H9 (cell line): ENCODE results near the gene TOMT. TPM values are rescaled to one million over a fixed set of nuclear protein-coding genes. Genes with fewer than 3 reads are reported as not detected.

Experiments
- DNase-seq: peaks from one replicate; pipeline ENCODE4 v3.0.0-alpha.2; 2017
- H2AFZ ChIP-seq: one replicate; pipeline ENCODE4 v1.6.1; 2013; ENCODE audit warnings: mild to moderate bottlenecking, low read length, control low read depth, moderate library complexity
- H2AK5ac ChIP-seq: 2 replicates; pipeline ENCODE4 v1.6.1; 2013; ENCODE audit warnings: low read length, control low read depth, mixed read lengths; ENCODE audit not compliant: insufficient read length
- H2BK120ac ChIP-seq: one replicate; pipeline ENCODE4 v1.6.1; 2013; ENCODE audit warnings: low read depth, mild to moderate bottlenecking, low read length, control low read depth, inconsistent platforms; ENCODE audit not compliant: poor library complexity, severe bottlenecking
- H2BK12ac ChIP-seq: 2 replicates; pipeline ENCODE4 v1.6.1; 2013; ENCODE audit warnings: low read length, control low read depth, mixed read lengths, low read depth; ENCODE audit not compliant: insufficient read length
- H2BK15ac ChIP-seq: 2 replicates; pipeline ENCODE4 v1.6.1; 2013; ENCODE audit warnings: low read depth, low read length, control low read depth
- H2BK20ac ChIP-seq: one replicate; pipeline ENCODE4 v1.6.1; 2013; ENCODE audit warnings: low read depth, mild to moderate bottlenecking, low read length, control low read depth, inconsistent platforms; ENCODE audit not compliant: poor library complexity, severe bottlenecking
- H2BK5ac ChIP-seq: 2 replicates; pipeline ENCODE4 v1.6.1; 2013; ENCODE audit warnings: low read length, control low read depth, mixed read lengths; ENCODE audit not compliant: insufficient read length
- H3K14ac ChIP-seq: 2 replicates; pipeline ENCODE4 v1.6.1; 2013; ENCODE audit warnings: low read length, control low read depth; ENCODE audit not compliant: insufficient read depth
- H3K18ac ChIP-seq: 2 replicates; pipeline ENCODE4 v1.6.1; 2013; ENCODE audit warnings: low read depth, mild to moderate bottlenecking, mixed read lengths, low read length, control low read depth; ENCODE audit not compliant: insufficient read length
- H3K23ac ChIP-seq: 2 replicates; pipeline ENCODE4 v1.6.1; 2013; ENCODE audit warnings: low read length, control low read depth, mixed read lengths, low read depth; ENCODE audit not compliant: insufficient read length
- H3K23me2 ChIP-seq: 2 replicates; pipeline ENCODE4 v1.6.1; 2013; ENCODE audit warnings: low read depth, mild to moderate bottlenecking, mixed read lengths, low read length, control low read depth; ENCODE audit not compliant: insufficient read length, poor library complexity, severe bottlenecking
- H3K27ac ChIP-seq: 2 replicates; pipeline ENCODE4 v1.5.1; 2013; ENCODE audit warnings: low read length, control low read depth, mixed read lengths, low read depth; ENCODE audit not compliant: insufficient read length
- H3K27me3 ChIP-seq: 2 replicates; pipeline ENCODE4 v1.6.1; 2013; ENCODE audit warnings: low read length, control low read depth, inconsistent platforms; ENCODE audit not compliant: insufficient read depth
- H3K4ac ChIP-seq: 2 replicates; pipeline ENCODE4 v1.6.1; 2013; ENCODE audit warnings: low read depth, mild to moderate bottlenecking, control low read depth, inconsistent platforms, low read length, moderate library complexity
- H3K4me1 ChIP-seq: 2 replicates; pipeline ENCODE4 v1.6.1; 2013; ENCODE audit warnings: low read length, control low read depth, inconsistent platforms; ENCODE audit not compliant: insufficient read depth
- H3K4me2 ChIP-seq: 2 replicates; pipeline ENCODE4 v1.6.1; 2013; ENCODE audit warnings: low read length, control low read depth, mixed read lengths; ENCODE audit not compliant: insufficient read length, insufficient read depth
- H3K56ac ChIP-seq: 2 replicates; pipeline ENCODE4 v1.6.1; 2013; ENCODE audit warnings: low read depth, mild to moderate bottlenecking, mixed read lengths, low read length, control low read depth; ENCODE audit not compliant: insufficient read length
- H3K79me1 ChIP-seq: 2 replicates; pipeline ENCODE4 v1.6.1; 2013; ENCODE audit warnings: low read depth, mild to moderate bottlenecking, moderate library complexity, low read length, control low read depth, inconsistent platforms; ENCODE audit not compliant: insufficient read depth, poor library complexity, severe bottlenecking
- H3K79me2 ChIP-seq: 2 replicates; pipeline ENCODE4 v1.6.1; 2013; ENCODE audit warnings: low read length, control low read depth, inconsistent platforms; ENCODE audit not compliant: insufficient read depth
- H3K9ac ChIP-seq: 2 replicates; pipeline ENCODE4 v1.6.1; 2013; ENCODE audit warnings: low read length, control low read depth, mixed read lengths; ENCODE audit not compliant: insufficient read length; ENCODE audit errors: extremely low read depth
- H3K9me3 ChIP-seq: one replicate; pipeline ENCODE4 v1.6.1; 2013; ENCODE audit warnings: low read depth, low read length, inconsistent platforms; ENCODE audit not compliant: control insufficient read depth
- H3T11ph ChIP-seq: one replicate; pipeline ENCODE4 v1.6.1; 2013; ENCODE audit warnings: mild to moderate bottlenecking, low read length, control low read depth, inconsistent platforms
- H4K20me1 ChIP-seq: one replicate; pipeline ENCODE4 v1.6.1; 2013; ENCODE audit not compliant: control insufficient read depth, insufficient read length, insufficient read depth
- H4K5ac ChIP-seq: 2 replicates; pipeline ENCODE4 v1.6.1; 2013; ENCODE audit warnings: low read depth, mild to moderate bottlenecking, mixed read lengths, low read length, control low read depth; ENCODE audit not compliant: insufficient read length
- H4K8ac ChIP-seq: replicated peaks from 2 replicates; pipeline ENCODE4 v1.6.1; 2013; ENCODE audit warnings: low read length, control low read depth, mixed read lengths, low read depth; ENCODE audit not compliant: insufficient read length
- H4K91ac ChIP-seq: 2 replicates; pipeline ENCODE4 v1.6.1; 2013; ENCODE audit warnings: low read depth, mild to moderate bottlenecking, moderate library complexity, mixed read lengths, low read length, control low read depth; ENCODE audit not compliant: insufficient read length
- H3K27ac Mint-ChIP-seq, 3 experiments: 2 replicates in 2 of 3; 3 replicates in 1 of 3; pipeline ENCODE4 v1.8.0; 2020 to 2021; ENCODE audit warnings: mixed read lengths in 3 of 3, mild to moderate bottlenecking in 1 of 3, moderate library complexity in 1 of 3
- H3K27me3 Mint-ChIP-seq: 2 replicates; pipeline ENCODE4 v1.8.0; 2021; ENCODE audit warnings: low read depth, mild to moderate bottlenecking, moderate library complexity, mixed read lengths
- H3K36me3 Mint-ChIP-seq, 3 experiments: 2 replicates in 2 of 3; 3 replicates in 1 of 3; pipeline ENCODE4 v1.8.0; 2020 to 2021; ENCODE audit warnings: low read depth in 3 of 3, mixed read lengths in 3 of 3; ENCODE audit not compliant: insufficient read depth in 1 of 3
- H3K4me1 Mint-ChIP-seq, 2 experiments: 2 replicates each; pipeline ENCODE4 v1.8.0; 2020; ENCODE audit warnings: mixed read lengths in 2 of 2
- H3K4me3 Mint-ChIP-seq, 2 experiments: 2 replicates in 1 of 2; 3 replicates in 1 of 2; pipeline ENCODE4 v1.8.0; 2020 to 2021; ENCODE audit warnings: mild to moderate bottlenecking in 2 of 2, mixed read lengths in 2 of 2, moderate library complexity in 1 of 2
- H3K9me3 Mint-ChIP-seq, 2 experiments: 2 replicates in 1 of 2; 3 replicates in 1 of 2; pipeline ENCODE4 v1.8.0; 2020; ENCODE audit warnings: mild to moderate bottlenecking in 2 of 2, mixed read lengths in 2 of 2, moderate library complexity in 1 of 2
- CTCF ChIP-seq: fragments of 200-600 bp; sonication (generic); conservative IDR thresholded peaks from 3 replicates; pipeline ENCODE4 v1.8.0; 2021; ENCODE audit warnings: antibody characterized with exemption, mild to moderate bottlenecking
- WGBS: extraction: QIAGEN DNeasy Blood & Tissue Kit; methylation state at CpG from one replicate; pipeline ENCODE4 v1.1.7; 2013; ENCODE audit warnings: missing lambda C conversion rate, low lambda C conversion rate, mixed read lengths; ENCODE audit not compliant: insufficient read length; ENCODE audit errors: extremely low coverage; 5-methylcytosine and 5-hydroxymethylcytosine counted together
- total RNA-seq: library from RNA; stranded (reverse); gene quantifications from 2 replicates; pipeline ENCODE4 v1.2.1, GENCODE V29; 2021

TOMT gene
- total RNA-seq, 1 experiment from 2014 or later, result not detected

GRCh38 chr11:72120930-72121329, 15.2 kb downstream of the TOMT start:
- Histone ChIP-seq H2BK120ac (no peak overlapping the region), H2BK15ac (no peak overlapping the region), H2BK20ac (no peak overlapping the region), H2AFZ (no peak overlapping the region), H3K79me1 (no peaks in the 10 kb centered on the region), H2BK12ac (no peak overlapping the region), H3T11ph (no peak overlapping the region), H3K9me3 (no peaks in the 10 kb centered on the region), H3K27me3 (no peaks in the 10 kb centered on the region; the same call in 1 of the 2 replicates), H4K91ac (no peak overlapping the region), H3K18ac (no peak overlapping the region), H3K79me2 (no peaks in the 10 kb centered on the region), H4K5ac (no peak overlapping the region), H2BK5ac (no peak overlapping the region), H3K4me2 (no peak overlapping the region), H4K20me1 (no peaks in the 10 kb centered on the region), H3K14ac (no peak overlapping the region), H3K4ac (no peak overlapping the region), H3K56ac (no peak overlapping the region), H3K23ac (no peak overlapping the region), H3K4me1 (no peaks in the 10 kb centered on the region), H3K9ac (no peak overlapping the region), H4K8ac (no peak overlapping the region), H3K23me2 (no peaks in the 10 kb centered on the region), H2AK5ac (no peak overlapping the region), H3K27ac (no peak overlapping the region)
- Mint-ChIP-seq H3K4me3 (no peak overlapping the region), H3K36me3 (no peaks in the 10 kb centered on the region), H3K27ac (peak overlapping the region in 1 of 3 experiments; percentile 8; a peak in 1 of 7 replicates), H3K4me1 (no peaks in the 10 kb centered on the region), H3K9me3 (peaks cover 0 to 15% of the 10 kb centered on the region in 2 experiments; a peak in 4 of 5 replicates), H3K27me3 (peaks cover 48% of the 10 kb centered on the region)
- no peak for TF ChIP-seq CTCF
- no peak for DNase-seq
- no CpG with 5 or more reads among the region's 2 CpGs for WGBS
